Anterior cingulate cortex (tissue), 58 donors: Measurements from ENCODE around the gene SLC66A2.
"Not testable (repeated sequence)": the region's sequence is repeated elsewhere in the genome, so short reads cannot be mapped to it uniquely, and the experiment has no call there.

Experiments
- DNase-seq, 58 donors: peaks; one replicate each; lab custom pipeline; 2025; lab: John Stamatoyannopoulos, UW

SLC66A2 gene

DNA sequence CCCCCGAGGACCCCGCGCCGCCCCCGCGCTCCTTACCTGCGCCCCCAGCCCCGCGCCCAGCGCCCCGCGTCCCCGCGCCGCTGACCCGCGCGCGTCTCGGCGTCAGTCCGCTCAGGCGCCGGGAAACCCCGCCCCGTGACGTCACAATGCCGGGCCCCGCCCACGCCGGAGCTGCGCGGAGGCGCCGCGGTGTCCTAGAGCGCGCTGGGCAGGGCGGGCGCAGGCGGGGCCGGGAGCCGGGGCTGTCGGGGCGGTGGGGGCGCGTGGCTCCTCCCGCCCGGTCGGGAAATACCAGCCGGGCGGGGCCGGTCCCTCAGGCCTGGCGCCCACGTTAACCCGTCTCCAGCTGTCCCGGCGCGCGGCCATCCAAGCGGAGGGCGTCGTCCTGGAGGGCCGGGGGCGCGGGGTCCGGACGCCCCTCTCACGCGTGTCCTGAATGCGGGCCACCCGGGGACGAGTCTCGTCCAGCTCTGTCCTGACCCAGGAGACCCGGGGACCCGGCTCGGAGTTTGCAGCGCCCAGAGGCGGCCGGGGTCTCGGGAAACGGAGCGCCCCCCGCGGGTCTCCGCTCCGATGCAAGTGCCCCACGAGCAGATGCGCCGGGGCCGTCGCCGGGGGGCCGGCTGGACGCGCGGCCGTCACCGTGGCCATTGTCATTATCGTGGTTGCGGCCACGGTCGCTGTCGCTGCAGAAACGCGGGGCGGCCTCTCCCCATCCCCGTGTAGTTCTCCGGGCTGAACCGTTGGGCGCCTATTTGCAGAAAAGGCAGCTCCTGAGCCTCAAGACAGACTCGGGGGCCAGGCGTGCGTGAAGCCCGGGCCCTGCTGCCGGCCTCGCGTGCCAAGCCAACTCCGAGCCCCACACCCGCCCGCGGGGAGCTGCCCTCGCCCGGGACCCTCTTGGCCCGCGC lies at the start of gene SLC66A2:
Gene SLC66A2 (minus strand): TSS at position 109 of the 911 bp plus-strand sequence. CDS start 727 bp downstream, outside the sequence.
- peak; percentile 22 to 92 (median 82) for DNase-seq

DNA sequence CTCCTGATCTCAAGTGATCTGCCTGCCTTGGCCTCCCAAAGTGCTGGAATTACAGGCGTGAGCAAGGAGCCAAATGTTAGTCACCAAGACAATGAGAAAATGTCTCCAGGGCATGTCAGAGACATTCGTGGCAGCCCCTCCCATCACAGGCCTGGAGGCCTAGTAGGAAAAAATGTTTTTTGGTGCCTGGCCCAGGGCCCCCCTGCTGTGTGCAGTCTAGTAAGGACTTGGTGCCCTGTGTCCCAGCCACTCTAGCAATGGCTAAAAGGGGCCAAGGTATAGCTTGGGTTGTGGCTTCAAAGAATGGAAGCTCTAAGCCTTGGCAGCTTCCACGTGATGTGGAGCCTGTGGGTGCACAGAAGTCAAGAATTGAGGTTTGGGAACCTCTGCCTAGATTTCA lies 49.4 kb upstream of the SLC66A2 start:
- no peak for DNase-seq

DNA sequence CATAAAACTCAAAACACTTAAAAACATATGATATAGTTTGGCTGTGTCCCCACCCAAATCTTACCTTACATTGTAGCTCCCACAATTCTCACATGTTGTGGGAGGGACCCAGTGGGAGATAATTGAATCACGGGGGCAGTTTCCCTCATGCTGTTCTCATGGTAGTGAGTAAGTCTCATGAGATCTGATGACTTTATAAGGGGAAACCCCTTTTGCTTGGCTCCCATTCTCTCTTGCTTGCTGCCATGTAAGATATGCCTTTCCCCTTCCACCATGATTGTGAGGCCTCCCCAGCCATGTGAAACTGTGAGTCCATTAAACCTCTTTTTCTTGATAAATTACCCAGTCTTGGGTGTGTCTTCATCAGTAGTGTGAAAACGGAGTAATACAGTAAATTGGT lies 48.2 kb upstream of the SLC66A2 start:
- not testable (repeated sequence) for DNase-seq

DNA sequence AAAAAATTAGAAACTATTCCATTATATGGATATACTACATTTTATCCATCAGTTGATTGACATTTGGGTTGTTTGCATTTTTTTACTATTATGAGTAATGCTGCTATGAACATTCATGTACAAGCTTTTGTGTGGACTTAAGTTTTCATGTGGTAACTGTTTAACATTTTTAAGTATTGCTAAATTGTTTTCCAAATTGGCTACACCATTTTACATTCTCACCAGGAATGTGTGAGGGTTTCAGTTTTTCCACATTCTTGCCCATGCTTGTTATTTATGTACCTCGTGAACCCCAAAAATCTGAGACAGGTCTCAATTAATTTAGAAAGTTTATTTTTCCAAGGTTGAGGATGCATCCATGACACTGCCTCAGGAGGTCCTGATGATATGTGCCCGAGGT lies 40.0 kb upstream of the SLC66A2 start:
- no peak for DNase-seq

DNA sequence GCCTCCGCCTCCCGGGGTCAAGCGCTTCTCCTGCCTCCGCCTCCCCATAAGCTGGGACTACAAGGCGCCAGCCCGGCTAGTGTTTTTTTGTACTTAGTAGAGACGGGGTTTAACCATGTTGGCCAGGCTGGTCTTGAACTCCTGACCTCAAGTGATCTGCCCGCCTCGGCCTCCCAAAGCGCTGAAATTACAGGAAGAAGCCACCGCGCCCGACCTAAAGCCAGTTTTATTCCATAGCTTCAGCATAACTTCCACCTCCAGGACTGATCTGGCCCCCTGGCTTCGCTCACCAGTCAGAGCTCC lies 37.7 kb upstream of the SLC66A2 start:
- DNase-seq = no peak

DNA sequence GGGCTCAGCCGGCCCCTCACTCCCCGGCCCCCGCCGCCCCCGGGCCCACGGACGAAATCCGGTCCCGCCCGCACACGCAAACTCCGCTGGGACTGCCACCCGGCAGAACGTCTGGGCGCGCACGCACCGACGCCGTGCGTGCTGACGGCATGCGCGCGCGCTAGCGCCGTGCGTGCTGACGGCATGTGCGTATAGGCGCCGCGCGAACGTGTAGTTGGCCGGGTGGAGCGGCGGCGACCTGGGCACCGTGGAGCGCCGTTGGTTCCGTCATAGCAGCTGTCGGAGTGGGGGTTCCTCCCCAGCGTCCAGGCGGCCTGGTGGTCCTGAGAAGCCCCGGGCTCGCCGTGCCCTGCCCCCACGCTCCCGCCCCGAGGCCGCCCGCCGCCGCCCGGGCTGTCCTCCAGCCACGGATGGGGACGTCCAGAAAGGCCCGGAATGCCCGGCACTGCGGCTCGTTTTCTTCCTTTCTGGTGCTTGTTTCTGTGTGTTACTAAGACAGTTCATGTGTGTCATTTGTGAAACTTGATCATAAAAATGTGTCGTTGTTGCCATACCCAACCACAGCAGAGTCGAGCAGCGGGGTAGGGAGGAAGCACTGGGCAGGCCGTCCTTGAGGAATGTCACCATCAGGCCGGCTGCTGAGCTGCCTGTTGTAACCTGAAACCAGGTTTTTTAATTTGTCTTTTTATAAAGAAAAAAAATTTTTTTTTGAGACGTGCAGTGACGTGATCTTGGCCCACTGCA lies 37.2 kb upstream of the SLC66A2 start, which contains the start of gene TXNL4A:
Gene TXNL4A (minus strand): TSS at position 113 of the 744 bp plus-strand sequence. CDS start 171 bp downstream, outside the sequence.
- DNase-seq = peak in 57 of 58 donors; percentile 43 to 92 (median 80)

DNA sequence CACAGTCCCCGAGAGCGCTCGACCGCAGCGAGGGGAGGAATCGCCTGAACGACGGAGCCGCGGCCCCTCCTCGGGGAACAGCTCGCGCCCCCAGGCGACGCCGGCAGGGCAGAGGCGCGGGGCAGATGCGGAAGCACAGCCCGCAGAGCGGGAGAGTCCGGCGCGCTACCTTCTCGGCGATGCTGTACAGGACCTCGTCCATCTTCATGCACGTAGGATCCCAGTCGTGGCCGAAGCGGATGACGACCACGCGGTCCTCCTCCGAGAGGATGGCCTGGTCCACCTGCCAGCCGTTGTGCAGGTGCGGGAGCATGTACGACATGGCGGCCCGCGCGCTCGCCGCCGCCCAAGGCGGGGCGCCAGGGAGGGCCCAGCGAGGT lies 36.6 kb upstream of the SLC66A2 start:
- DNase-seq = peak in 35 of 58 donors; percentile 44 to 87 (median 73)

DNA sequence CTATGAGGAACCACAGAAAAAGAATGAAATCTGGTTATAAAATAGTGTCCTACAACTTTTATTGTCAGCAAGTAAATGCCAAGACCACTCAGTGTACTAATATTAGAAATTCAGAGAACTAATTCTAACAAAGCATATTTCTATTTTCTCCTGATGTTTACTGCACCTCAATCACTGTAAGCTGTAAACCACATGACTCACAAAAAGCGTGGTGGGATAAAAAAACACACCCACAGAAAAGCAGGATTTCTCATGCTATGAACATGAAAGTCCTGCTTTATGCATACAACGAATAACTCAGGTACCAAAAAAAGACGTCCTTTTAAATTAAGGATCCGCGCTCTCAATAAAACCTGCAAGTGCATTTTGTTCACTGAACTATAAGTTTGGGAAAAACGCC lies 36.1 kb upstream of the SLC66A2 start:
- DNase-seq = no peak

DNA sequence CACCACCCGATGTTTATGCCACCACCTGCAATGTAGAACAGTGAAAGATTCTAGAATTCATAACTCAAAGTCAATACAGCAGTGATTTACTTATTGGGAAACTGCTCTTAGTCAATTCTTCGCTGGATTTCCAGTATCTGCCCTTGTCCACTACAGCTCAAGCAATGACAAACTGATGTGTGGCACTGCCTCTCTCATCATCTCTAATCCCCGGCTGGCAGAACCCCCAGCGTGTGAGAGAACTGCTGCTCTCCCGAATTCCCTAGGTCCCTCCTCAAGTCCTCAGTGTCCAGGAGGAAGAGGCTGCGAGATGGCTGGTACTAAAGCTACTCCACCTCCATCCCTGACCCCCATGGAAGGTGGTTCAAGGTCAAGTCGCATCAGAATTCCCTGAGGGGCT lies 35.3 kb upstream of the SLC66A2 start:
- DNase-seq = no peak

DNA sequence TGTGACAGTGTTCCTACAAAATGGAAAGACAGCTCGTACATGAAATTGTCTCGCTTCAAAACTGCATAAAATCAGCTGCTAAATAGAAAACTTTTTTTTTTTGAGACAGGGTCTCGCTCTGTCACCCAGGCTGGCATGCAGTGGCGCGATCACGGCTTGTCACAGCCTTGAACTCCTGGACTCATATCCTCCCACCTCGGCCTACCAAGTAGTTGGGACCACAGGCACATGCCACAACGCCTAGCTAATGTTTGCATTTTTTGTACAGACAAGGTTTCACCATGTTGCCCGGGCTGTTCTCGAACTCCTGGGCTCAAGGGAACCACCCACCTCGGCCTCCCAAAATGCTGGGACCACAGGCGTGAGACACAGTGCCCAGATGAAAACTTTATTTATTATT lies 33.7 kb upstream of the SLC66A2 start:
- no peak for DNase-seq

DNA sequence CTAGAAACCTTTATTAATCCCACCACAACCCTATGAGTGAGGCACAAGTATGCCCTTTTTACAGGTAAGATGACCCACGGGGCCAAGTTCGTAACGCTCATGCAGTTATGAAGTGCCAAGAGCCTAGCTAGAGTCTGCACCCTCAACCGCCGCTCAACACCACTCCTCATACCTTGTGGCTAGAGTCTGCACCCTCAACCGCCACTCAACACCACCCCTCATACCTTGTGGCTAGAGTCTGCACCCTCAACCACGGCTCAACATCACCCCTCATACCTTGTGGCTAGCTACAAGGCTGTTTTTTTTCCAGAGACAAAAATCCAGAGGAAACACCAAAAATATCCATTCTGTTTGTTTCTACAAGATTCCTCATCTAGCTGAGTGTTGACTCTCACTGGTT lies 32.3 kb upstream of the SLC66A2 start:
- no peak for DNase-seq

DNA sequence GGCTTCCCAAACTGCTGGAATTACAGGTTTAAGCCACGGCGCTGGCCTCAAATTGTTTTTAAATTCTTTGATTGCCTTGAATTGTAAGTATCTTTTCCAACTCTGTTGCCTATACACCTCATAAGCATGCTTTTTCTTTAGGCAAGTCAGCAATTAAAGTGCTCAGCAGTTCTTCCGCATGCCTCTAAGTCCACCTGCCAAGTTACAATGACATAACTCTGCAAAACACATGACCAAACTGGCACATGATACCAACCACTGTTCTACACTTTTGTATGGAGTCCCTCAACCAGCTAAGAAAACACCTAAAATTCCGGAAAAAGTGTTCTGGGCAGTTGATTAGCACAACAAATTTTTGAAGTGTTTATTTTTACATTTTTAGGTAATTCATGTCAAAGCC lies 31.8 kb upstream of the SLC66A2 start:
- no peak for DNase-seq

DNA sequence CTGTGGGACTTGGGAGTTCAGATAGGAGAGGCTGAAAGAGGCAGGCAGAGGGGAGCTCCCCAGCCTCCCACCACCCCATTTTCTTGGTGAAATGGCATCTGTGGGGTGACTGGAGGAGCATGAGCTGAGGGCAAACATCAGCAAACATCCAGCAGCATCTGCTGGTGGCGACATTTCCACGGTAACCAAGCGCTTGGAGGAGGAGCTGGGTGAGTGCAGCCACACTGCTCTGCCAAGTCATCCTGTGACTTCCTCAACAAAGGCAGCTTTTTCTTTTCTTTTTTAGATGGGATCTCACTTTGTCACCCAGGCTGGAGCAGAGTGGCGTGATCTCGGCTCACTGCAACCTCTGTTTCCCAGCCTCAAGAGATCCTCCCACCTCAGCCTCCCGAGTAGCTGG lies 31.3 kb upstream of the SLC66A2 start:
- peak in 23 of 58 donors; percentile 16 to 72 (median 46) for DNase-seq

DNA sequence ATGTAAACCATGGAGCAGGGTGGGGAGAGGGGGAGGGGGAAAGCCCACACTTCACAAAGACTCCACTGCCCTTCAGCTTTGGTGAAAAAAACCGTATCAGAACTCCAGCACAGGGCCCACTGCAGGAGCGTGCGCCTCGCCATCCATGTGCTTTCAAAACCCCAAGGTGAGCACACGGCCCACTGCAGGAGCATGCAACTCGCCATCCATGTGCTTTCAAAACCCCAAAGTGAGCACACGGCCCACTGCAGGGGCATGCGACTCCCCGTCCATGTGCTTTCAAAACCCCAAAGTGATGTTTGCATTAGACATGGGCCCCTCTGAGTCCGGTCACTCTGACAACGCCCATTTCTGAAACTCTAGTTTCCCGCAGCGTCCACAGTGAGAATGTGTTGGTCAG lies 29.1 kb upstream of the SLC66A2 start:
- DNase-seq = no peak

DNA sequence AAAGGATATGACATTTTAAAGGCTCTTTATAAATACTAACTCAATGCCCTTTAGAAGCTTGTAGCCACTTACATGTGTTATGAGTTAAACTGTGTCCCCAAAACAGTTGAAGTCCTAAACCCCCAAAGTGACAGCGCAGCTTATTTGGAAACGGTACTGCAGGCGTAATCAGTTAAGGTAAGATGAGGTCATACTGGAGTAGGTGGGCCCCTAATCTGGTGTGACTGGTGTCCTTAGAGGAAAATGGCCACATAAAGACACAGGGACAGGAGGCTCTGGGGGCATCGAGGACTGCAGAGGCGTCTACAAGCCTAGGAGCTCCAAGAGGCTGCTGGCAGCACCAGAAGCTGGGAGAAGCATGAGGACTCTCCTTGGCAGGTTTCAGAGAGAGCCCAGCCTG lies 28.4 kb upstream of the SLC66A2 start:
- DNase-seq = no peak

DNA sequence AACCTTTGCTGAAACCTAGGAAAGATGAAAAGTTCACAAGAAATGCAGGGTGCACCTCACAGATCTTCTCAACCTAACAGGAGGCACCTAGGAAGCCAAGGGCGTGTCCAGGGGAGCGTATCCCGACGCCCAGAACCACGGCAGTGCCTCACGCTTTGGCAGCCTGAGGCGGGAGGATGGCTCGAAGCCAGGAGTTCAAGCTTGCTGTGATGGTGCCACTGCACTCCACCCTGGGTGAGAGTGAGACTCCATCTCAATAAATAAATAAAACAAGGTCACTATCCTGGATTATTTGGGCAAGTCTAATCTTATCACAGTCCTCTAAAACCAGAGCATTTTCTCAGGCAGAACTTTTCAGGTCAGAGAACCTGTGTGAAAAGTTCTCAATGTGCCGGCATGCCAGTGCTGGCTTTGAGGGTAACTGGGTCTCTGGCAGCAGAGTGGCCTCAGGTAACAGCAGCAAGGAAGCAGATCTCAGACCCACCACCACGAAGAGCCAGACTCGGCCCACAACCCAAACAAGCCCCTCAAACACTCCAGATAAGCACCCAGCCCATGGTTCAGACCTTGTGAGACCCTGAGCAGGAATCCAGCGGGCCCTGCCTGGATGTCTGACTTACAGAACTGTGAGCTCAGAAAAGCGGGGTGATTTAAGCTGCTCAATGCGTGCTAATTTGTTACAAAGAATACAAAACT lies 24.7 kb upstream of the SLC66A2 start:
- no peak for DNase-seq

DNA sequence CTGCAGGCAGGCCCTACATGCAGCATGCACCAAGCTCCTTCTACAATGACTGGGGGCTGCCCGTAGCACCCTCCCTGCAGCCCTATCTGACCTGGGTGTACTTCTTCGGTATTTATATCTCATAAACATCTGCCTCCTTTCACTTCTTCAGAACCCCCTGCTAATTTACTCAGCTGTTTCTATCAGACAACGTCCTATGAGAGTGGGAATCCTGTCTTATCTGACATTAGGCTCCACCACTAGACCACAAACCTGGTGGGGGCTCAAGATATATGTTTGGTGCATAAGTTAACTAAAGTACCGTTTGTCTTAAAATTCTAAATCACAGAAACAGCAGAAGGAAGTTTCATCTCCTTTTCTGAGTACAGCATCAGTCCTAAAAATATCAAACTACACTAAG lies 23.6 kb upstream of the SLC66A2 start:
- DNase-seq = no peak

DNA sequence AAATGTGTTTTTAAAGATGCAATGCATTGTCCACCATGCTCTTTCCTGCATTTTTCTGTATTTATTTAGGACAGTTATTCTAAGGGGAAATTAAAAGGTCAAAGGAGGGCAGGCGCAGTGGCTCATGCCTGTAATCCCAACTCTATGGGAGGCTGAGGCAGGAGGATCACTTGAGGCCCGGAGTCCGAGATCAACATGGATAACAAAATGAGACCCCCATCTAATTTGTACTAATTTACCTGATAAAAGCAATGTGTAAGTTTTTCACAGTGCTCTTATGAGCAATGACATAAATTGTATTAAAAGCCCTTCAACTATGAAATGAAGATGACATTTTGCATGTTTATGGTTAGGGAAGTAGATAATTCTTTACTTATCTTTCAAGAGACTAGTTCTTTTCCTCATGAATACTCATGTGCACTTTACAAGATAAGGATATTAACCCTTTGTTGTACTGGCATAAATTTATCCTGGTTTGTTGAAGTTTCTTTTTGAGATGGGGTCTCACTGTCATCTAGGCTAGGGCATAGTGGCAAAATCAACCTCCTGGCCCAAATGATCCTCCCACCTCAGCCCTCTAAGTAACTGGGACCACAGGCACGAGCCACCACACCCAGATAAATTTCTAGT lies 22.7 kb upstream of the SLC66A2 start:
- no peak for DNase-seq

DNA sequence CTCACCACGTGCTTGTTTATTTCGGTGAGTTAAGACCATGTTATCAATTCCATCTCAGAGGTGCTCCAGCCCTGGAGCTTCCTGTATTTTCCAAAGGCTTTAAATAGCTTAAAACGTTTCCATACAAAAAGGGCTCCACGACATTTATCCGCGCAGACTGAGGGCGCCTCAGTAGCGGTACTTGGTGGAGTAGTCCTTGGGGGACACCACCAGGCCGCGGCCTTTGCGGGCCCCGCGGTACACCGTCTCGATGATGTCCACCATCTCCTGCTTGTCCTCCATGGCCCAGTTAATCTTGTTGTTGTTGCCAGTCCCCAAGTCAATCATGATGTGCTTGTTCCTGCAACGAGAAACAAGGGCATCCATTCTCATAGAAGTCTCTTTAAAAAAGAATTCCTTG lies 22.1 kb upstream of the SLC66A2 start:
- no peak for DNase-seq

DNA sequence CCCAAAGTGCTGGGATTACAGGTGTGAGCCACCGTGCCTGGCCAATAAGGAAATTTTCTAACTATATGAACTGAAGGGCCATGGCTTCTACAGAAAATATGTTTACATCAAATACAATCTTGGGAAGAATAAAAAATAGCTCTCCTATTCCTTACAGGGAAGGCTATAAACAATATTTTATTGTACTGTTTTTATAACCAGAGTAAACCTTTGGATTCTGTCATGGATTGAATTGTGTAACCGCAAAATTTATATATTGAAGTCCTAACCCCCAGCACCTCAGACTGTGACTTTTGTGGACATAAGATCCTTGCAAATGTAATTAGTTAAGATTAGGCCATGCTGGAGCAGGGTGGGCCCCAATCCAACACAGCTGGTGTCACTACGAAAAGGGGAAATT lies 21.3 kb upstream of the SLC66A2 start:
- no peak for DNase-seq

DNA sequence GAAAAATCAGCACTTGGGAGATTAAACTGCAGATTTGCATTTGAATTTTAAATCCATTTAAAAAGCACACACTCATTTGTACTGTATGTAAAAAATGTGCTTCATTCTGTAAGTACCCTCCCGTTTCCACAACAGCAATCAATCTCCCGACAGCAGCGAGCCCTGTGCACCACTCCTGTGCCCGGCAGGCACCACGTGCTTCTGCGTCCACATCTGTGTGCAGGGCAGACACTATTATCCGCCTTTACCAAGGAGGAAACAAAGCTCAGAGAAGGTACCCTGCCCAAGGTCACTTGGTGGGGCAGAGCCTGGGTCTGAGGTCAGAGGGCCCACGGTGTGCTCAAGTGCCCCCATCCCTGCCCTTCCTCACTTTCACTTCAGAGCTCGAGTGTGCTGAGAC lies 20.5 kb upstream of the SLC66A2 start:
- DNase-seq = no peak
